Measurements from ENCODE around the gene KLLN.

KLLN gene

GRCh38 chr10:87816898-87817608 lies 46.3 kb downstream of the KLLN start:
- Mint-ChIP-seq H3K27me3 (no peaks in the 10 kb centered on the region), H3K27ac (peak overlapping the region; percentile 92), H3K4me1 (ENCODE audit: low read depth) (peaks cover 19% of the 10 kb centered on the region), H3K4me3 (peak overlapping the region; percentile 96), H3K9me3 (no peaks in the 10 kb centered on the region), H3K36me3 (ENCODE audit: low read depth) (peaks cover 13% of the 10 kb centered on the region)
- intact Hi-C loops (cut with micrococcal nuclease): no loop called here

GRCh38 chr10:87816163-87816897 lies 47.0 kb downstream of the KLLN start:
- Mint-ChIP-seq H3K4me1 (ENCODE audit: low read depth) (peaks cover 19% of the 10 kb centered on the region), H3K27me3 (no peaks in the 10 kb centered on the region), H3K9me3 (no peaks in the 10 kb centered on the region), H3K27ac (no peak overlapping the region), H3K4me3 (no peak overlapping the region), H3K36me3 (ENCODE audit: low read depth) (peaks cover 21% of the 10 kb centered on the region)
- intact Hi-C loops (cut with micrococcal nuclease): no loop called here

Measured in dendritic cell treated with granulocyte-macrophage colony-stimulating factor and Interleukin-4, amounts not matched to agents 40 ng/mL and 50 ng/mL, for 4 days (primary cell).